ENCODE data around the gene HPDL. TPM values are rescaled to one million over a fixed set of nuclear protein-coding genes. Genes with fewer than 3 reads are reported as not detected.

The HPDL gene
- 5.2 and 8.5 TPM in 2 replicates for total RNA-seq

DNA sequence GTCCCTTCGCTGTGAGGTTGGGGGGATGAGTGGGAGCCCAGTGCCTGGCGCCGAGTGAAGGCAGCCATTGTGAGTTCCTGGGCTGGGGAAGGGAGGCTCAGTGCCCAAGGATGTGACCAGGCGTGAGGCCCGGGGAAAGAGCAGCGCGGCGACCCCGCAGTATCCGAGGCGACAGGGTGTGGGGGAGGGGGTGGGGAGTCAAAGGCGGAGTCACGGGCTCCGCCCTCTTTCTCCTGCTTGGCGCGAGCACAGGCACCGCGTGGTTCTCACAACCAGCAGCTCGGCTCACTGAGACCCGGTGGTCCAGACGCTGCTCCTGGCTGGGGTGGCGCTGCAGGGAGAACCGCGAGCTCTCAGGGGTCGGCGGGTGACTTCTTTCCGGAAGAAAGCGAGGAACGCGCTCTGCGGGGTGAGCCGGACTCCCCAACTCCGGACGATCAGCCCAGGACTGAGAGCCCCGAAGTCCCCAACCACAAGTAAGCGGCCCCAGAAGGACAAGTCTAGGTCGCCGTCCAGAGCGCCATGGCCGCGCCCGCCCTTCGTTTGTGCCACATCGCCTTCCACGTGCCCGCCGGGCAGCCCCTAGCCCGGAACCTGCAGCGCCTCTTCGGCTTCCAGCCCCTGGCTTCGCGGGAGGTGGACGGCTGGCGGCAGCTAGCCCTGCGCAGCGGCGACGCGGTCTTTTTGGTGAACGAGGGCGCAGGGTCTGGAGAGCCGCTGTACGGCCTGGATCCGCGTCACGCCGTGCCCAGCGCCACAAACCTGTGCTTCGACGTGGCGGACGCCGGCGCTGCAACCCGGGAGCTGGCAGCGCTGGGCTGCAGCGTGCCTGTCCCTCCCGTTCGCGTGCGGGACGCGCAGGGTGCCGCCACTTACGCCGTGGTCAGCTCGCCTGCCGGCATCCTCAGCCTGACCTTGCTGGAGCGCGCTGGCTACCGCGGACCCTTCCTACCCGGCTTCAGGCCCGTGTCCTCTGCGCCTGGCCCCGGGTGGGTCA, at the start of gene HPDL:
Gene HPDL (plus strand): TSS at position 269 of the 997 bp plus-strand sequence. CDS start 254 bp downstream, at position 523.

GRCh38 chr1:45339789-45340558, 13.3 kb downstream of the HPDL start, which contains the start of the genes MUTYH and TOE1:
Gene MUTYH (minus strand): TSS chr1:45340440. CDS start chr1:45334505, 5,935 bp downstream.
Gene TOE1 (plus strand): TSS chr1:45340170. CDS start chr1:45340253, 83 bp downstream.

Other genes starting within 250 kb of the HPDL start
- 0.05 and 0.07 TPM in 2 replicates for gene ZSWIM5, start 120.3 kb upstream of the HPDL start, total RNA-seq
- gene TOE1, start 13.3 kb downstream of the HPDL start, total RNA-seq = 6.6 and 8.3 TPM in 2 replicates
- gene MUTYH, start 13.5 kb downstream of the HPDL start, total RNA-seq = 13.9 and 15.2 TPM in 2 replicates
- gene TESK2, start 164.3 kb downstream of the HPDL start, total RNA-seq = 3.2 and 4.7 TPM in 2 replicates
- 0.51 and 1.2 TPM in 2 replicates for gene CCDC163, start 173.2 kb downstream of the HPDL start, total RNA-seq
- 2.5 and 3.5 TPM in 2 replicates for gene MMACHC, start 173.4 kb downstream of the HPDL start, total RNA-seq
- 671 and 698 TPM in 2 replicates for gene PRDX1, start 195.0 kb downstream of the HPDL start, total RNA-seq
- 102 and 107 TPM in 2 replicates for gene AKR1A1, start 223.9 kb downstream of the HPDL start, total RNA-seq

All from airway epithelial cell (primary cell).